Loucy (cell line): ENCODE measurements around the gene CD244.

Source experiments
- H2AFZ ChIP-seq: fragments of 200-600 bp; sonication (generic); 2 replicates; pipeline ENCODE4 v1.6.0; 2016; ENCODE audit warnings: antibody characterized with exemption, mild to moderate bottlenecking, low read length, moderate library complexity
- H3F3A ChIP-seq: fragments of 200-600 bp; 2 replicates; pipeline ENCODE4 v1.6.0; 2016; ENCODE audit warnings: antibody characterized with exemption, low read depth, mild to moderate bottlenecking
- H3K27me3 ChIP-seq: fragments of 200-600 bp; sonication (generic); 2 replicates; pipeline ENCODE4 v1.6.1; 2014; ENCODE audit warnings: low read length, mild to moderate bottlenecking; ENCODE audit not compliant: insufficient read depth, poor library complexity, severe bottlenecking
- H3K36me3 ChIP-seq: fragments of 200-600 bp; sonication (generic); 2 replicates; pipeline ENCODE4 v1.6.1; 2016; ENCODE audit warnings: low read length; ENCODE audit not compliant: insufficient read depth
- H3K4me1 ChIP-seq: fragments of 200-600 bp; sonication (generic); 2 replicates; pipeline ENCODE4 v1.5.1; 2014; ENCODE audit warnings: low read length, mild to moderate bottlenecking; ENCODE audit not compliant: insufficient read depth, poor library complexity, severe bottlenecking
- H3K4me2 ChIP-seq: fragments of 200-600 bp; sonication (generic); 2 replicates; pipeline ENCODE4 v1.6.0; 2014; ENCODE audit warnings: antibody characterized with exemption, low read length, low read depth, mild to moderate bottlenecking; ENCODE audit not compliant: poor library complexity, severe bottlenecking
- H3K4me3 ChIP-seq: fragments of 200-600 bp; sonication (generic); 2 replicates; pipeline ENCODE4 v1.5.1; 2014; ENCODE audit warnings: low read length, mild to moderate bottlenecking, mixed read lengths; ENCODE audit not compliant: poor library complexity, severe bottlenecking
- H3K79me2 ChIP-seq: fragments of 200-600 bp; sonication (generic); 2 replicates; pipeline ENCODE4 v1.6.1; 2014; ENCODE audit warnings: low read length; ENCODE audit not compliant: insufficient read depth
- H3K9ac ChIP-seq: fragments of 200-600 bp; sonication (generic); 2 replicates; pipeline ENCODE4 v1.6.0; 2014; ENCODE audit warnings: mild to moderate bottlenecking, low read depth, low read length, moderate library complexity; ENCODE audit not compliant: poor library complexity, severe bottlenecking
- H3K9me2 ChIP-seq: fragments of 200-600 bp; sonication (generic); replicated peaks from 2 replicates; pipeline ENCODE4 v1.6.1; 2016; ENCODE audit warnings: low read depth, low read length, mixed read lengths
- H3K9me3 ChIP-seq: fragments of 200-600 bp; sonication (generic); 2 replicates; pipeline ENCODE4 v1.6.1; 2014; ENCODE audit warnings: mild to moderate bottlenecking, antibody characterized with exemption, low read length, low read depth; ENCODE audit not compliant: insufficient read depth
- H4K20me1 ChIP-seq: fragments of 200-600 bp; sonication (generic); 2 replicates; pipeline ENCODE4 v1.6.0; 2014; ENCODE audit warnings: antibody characterized with exemption, low read length, mild to moderate bottlenecking; ENCODE audit not compliant: insufficient read depth, poor library complexity, severe bottlenecking
- EZH2phosphoT487 ChIP-seq: fragments of 200-600 bp; IDR thresholded peaks from 2 replicates; pipeline ENCODE4 v1.6.1; 2018; ENCODE audit warnings: antibody characterized with exemption, mild to moderate bottlenecking, moderate library complexity, borderline replicate concordance
- TF ChIP-seq, protein P1 (sequence below): fragments of 200-600 bp; sonication (generic); conservative IDR thresholded peaks from 2 replicates; pipeline ENCODE4 v1.5.1; 2014; ENCODE audit warnings: mild to moderate bottlenecking, antibody characterized with exemption, low read length

CD244 gene

DNA sequence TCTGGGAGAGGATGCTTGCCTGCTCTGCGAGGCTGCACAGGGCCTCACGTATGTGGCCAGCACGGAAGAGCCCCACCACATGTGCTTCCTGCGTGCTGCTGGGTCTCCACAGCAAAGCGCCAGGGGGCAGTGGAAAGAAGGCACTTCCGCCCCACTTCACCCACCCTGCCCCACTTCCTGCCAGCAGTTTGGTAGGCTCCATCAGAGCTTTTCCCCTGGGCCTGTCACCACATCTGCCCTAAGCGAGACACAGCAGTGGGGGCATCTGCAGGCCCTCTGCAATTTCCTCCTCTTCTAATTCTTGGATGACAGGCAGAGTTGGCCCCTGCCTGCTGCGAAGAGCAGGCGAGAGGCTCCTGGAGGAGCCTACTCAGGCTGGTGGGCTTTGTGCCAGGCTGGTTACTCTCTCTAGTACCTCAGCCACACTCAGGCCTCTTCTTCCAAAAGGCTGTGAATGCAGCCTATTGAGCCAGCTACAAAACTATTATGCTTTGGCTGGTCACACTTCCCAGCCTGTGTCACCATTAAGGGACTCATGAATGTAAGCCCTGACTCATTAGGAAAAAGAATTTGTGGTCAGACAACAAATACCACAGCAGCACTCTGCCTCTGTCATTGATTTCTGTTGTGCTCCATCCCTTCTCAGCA is 25.0 kb downstream of the CD244 start:
- no peaks in the 10 kb centered on the region for H3K9me3 ChIP-seq
- TF ChIP-seq, protein P1, sequence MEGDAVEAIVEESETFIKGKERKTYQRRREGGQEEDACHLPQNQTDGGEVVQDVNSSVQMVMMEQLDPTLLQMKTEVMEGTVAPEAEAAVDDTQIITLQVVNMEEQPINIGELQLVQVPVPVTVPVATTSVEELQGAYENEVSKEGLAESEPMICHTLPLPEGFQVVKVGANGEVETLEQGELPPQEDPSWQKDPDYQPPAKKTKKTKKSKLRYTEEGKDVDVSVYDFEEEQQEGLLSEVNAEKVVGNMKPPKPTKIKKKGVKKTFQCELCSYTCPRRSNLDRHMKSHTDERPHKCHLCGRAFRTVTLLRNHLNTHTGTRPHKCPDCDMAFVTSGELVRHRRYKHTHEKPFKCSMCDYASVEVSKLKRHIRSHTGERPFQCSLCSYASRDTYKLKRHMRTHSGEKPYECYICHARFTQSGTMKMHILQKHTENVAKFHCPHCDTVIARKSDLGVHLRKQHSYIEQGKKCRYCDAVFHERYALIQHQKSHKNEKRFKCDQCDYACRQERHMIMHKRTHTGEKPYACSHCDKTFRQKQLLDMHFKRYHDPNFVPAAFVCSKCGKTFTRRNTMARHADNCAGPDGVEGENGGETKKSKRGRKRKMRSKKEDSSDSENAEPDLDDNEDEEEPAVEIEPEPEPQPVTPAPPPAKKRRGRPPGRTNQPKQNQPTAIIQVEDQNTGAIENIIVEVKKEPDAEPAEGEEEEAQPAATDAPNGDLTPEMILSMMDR: peak; percentile 50
- TF ChIP-seq EZH2phosphoT487: no peak
- peak overlapping the region; percentile 82 for H3K4me2 ChIP-seq
- H3F3A ChIP-seq: peaks cover 17% of the 10 kb centered on the region
- peaks cover 74% of the 10 kb centered on the region; the same call in 1 of the 2 replicates for H3K36me3 ChIP-seq
- H3K79me2 ChIP-seq: peaks cover 48% of the 10 kb centered on the region
- H3K9me2 ChIP-seq: no peaks in the 10 kb centered on the region
- no peaks in the 10 kb centered on the region for H4K20me1 ChIP-seq
- peaks cover 65% of the 10 kb centered on the region for H3K4me1 ChIP-seq
- no peaks in the 10 kb centered on the region for H3K27me3 ChIP-seq
- H3K4me3 ChIP-seq: peak overlapping the region; percentile 56
- peak overlapping the region; percentile 73 for H3K9ac ChIP-seq
- no peak overlapping the region for H2AFZ ChIP-seq

DNA sequence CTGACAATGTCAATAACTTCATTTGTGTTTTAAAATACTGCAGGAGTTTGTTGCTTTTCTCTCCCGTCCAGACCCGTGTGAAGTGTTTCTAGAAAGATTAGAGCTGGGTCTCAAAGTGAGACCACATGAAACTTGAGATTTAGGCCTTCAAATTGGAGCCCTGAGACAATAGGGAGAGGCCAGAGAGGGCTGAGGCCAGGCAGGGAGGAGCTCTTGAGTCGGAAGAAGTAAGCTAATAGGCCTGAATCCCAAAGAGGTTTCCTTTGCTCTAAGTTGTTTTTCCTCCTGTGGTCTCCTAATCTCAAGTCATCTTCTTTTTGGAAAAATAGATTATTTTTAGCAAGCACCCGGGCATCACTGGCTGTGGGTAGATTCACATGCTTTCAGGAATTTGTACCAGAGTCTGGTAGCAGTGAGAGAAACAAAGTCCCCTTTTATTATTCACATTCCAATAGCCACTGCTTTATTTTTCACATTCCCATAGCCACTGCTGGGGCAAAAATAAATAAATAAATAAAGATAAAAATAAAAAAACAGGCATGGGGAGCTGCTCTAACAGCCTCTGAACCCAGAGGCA is 25.6 kb downstream of the CD244 start:
- Histone ChIP-seq H3K4me3 (peak overlapping the region; percentile 21), H4K20me1 (no peaks in the 10 kb centered on the region), H3K9me2 (no peaks in the 10 kb centered on the region), H3F3A (peaks cover 17% of the 10 kb centered on the region), H3K36me3 (peaks cover 80% of the 10 kb centered on the region; the same call in 1 of the 2 replicates), H3K4me2 (peak overlapping the region; percentile 36), H3K4me1 (peaks cover 59% of the 10 kb centered on the region), H2AFZ (no peak overlapping the region), H3K9me3 (no peaks in the 10 kb centered on the region), H3K9ac (peak overlapping the region; percentile 70), H3K79me2 (peaks cover 42% of the 10 kb centered on the region), H3K27me3 (no peaks in the 10 kb centered on the region)
- TF ChIP-seq, protein P1: no peak
- TF ChIP-seq EZH2phosphoT487: no peak

DNA sequence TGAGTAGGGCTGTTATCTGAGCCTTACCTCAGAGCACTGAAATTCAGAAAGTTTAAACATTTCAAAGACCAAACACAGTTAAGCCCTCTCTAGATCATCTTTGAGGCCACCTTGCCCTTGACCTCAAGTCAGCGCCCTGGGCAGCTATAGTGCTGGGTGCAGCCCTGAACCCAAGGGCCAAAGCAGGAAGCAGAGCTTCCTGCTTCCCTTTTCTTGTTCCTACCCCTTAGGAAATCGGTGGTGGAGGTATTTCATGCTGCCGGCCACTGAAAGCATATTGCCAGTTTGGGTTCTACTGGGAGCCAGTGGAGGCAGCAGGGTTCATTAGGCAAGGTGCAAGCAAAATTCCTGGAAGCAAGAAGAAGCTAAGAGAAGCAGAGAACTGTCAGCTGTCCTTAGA is 26.1 kb downstream of the CD244 start:
- H3K9me2 ChIP-seq: no peaks in the 10 kb centered on the region
- no peak overlapping the region for H2AFZ ChIP-seq
- H3K79me2 ChIP-seq: peaks cover 37% of the 10 kb centered on the region

More for the DNA sequence above, 26.1 kb downstream of the CD244 start:
- Histone ChIP-seq H3F3A (peaks cover 17% of the 10 kb centered on the region), H3K4me2 (peak overlapping the region; percentile 36), H3K4me1 (peaks cover 54% of the 10 kb centered on the region), H3K9me3 (no peaks in the 10 kb centered on the region), H3K27me3 (no peaks in the 10 kb centered on the region), H4K20me1 (no peaks in the 10 kb centered on the region), H3K36me3 (peaks cover 82% of the 10 kb centered on the region; the same call in 1 of the 2 replicates), H3K4me3 (peak overlapping the region; percentile 21), H3K9ac (peak overlapping the region; percentile 70)
- TF ChIP-seq, protein P1: no peak
- no peak for TF ChIP-seq EZH2phosphoT487
